ENCODE data around the gene BTF3L4.

DNA sequence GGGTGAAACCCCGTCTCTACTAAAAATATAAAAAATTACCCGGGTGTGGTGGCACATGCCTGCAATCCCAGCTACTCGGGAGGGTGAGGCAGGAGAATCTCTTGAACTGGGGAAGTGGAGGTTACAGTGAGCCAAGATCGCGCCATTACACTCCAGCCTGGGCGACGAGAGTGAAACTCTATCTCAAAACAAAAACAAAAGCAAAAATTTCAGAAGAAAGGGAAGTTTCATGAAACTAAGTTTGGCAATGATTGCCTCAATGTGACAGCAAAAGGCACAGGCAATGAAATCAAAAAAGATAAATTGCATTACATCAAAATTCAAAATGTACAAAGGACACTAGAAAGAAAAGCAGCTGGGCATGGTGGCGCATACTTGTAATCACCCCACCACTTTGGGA, 40.1 kb downstream of the BTF3L4 start:
- no peak for TF ChIP-seq POLR2A (IDR thresholded peaks at IDR 0.05)
- TF ChIP-seq, protein P1, sequence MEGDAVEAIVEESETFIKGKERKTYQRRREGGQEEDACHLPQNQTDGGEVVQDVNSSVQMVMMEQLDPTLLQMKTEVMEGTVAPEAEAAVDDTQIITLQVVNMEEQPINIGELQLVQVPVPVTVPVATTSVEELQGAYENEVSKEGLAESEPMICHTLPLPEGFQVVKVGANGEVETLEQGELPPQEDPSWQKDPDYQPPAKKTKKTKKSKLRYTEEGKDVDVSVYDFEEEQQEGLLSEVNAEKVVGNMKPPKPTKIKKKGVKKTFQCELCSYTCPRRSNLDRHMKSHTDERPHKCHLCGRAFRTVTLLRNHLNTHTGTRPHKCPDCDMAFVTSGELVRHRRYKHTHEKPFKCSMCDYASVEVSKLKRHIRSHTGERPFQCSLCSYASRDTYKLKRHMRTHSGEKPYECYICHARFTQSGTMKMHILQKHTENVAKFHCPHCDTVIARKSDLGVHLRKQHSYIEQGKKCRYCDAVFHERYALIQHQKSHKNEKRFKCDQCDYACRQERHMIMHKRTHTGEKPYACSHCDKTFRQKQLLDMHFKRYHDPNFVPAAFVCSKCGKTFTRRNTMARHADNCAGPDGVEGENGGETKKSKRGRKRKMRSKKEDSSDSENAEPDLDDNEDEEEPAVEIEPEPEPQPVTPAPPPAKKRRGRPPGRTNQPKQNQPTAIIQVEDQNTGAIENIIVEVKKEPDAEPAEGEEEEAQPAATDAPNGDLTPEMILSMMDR (IDR thresholded peaks at IDR 0.05), result no peak
